Ramos (cell line): ENCODE measurements around the gene HDHD3.
"Not testable (repeated sequence)": the region's sequence is repeated elsewhere in the genome, so short reads cannot be mapped to it uniquely, and the experiment has no call there.

ENCODE experiments used
- in situ Hi-C: fragments of 300-500 bp; cut with MboI; formaldehyde crosslinking; loops from one replicate; pipeline ENCODE4 v1.14.3; 2022; ENCODE audit warnings: low sequenced_read_pairs; ENCODE audit not compliant: unreplicated experiment

Gene HDHD3

DNA sequence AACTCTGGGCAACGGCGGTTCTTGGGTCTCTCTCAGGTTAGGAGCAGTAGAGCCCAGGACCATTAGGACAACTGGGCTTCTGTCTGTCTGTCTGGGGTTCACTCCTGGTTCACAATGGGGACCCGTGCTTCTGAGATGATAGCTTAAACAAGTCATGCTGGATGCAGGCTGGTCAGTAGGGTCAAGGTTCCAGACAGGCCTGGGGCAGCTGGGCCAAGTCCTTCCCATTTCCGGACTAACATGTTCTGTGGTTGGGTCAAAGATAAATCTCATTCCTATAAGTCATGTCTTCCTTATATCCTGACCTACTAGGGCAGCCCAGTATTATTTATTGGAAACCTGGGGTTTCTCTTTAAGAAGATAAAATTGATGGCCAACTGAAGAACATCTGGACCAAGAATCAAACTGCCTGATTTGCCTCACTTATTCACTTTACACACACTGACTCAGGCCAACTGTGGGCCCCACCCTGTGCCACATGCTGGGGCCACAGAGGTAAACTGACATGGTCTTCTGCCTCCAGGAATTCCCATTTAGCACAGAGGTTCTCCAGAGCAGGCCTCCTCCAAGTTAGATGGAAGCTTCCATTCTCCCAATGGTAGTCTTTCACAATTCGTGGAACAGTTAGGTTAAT is 8.3 kb downstream of the HDHD3 start:
- in situ Hi-C loops = no loop called here

DNA sequence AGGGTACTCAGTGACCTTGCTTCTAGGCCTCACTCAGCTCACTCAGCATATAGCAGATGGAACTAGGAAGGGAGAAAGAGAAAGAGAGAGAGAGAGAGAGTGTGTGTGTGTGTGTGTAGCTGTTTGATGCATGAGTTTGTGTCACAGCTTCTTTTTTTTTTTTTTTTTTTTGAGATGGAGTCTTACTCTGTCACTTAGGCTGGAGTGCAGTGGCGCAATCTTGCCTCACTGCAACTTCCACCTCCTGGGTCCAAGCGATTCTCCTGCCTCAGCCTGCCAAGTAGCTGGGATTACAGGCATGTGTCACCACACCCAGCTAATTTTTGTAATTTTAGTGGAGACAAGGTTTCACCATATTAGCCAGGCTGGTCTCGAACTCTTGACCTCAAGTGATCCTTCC is 11.1 kb downstream of the HDHD3 start:
- in situ Hi-C loops = not testable (repeated sequence)

DNA sequence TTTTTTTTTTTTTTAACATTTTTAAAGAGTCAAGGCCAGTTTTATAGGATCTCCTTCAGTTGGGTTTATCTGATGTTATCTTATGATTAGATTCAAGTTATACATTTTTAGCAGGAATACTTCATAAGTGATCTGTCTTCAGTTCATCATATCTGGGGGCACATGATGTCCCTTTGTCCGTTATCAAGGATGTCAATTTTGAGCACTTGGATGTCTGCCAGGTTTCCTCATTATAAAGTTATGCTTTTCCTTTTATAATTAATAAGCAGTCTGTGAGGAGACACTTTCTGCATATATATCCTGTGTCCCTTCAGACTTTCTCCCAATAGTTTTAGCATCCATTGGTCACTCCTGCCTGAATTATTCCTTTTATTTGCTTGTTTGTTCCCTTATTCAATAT is 11.8 kb downstream of the HDHD3 start:
- in situ Hi-C loops = no loop called here

DNA sequence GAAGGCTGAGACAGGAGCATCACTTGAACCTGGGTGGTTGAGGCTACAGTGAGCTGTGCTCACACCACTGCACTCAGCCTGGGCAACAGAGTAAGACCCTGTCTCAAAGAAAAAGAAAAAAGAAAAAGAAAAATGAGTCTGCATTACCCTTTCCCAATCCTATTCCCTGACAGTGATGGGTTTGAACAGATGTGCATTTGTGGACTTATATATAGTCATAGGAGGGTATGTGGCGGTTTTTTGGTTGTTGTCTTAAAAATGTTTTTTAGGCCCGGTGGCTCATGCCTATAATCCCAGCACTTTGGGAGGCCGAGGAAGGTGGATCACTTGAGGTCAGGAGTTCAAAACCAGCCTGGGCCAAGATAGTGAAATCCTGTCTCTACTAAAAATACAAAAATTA is 13.4 kb downstream of the HDHD3 start:
- in situ Hi-C loops = no loop called here

DNA sequence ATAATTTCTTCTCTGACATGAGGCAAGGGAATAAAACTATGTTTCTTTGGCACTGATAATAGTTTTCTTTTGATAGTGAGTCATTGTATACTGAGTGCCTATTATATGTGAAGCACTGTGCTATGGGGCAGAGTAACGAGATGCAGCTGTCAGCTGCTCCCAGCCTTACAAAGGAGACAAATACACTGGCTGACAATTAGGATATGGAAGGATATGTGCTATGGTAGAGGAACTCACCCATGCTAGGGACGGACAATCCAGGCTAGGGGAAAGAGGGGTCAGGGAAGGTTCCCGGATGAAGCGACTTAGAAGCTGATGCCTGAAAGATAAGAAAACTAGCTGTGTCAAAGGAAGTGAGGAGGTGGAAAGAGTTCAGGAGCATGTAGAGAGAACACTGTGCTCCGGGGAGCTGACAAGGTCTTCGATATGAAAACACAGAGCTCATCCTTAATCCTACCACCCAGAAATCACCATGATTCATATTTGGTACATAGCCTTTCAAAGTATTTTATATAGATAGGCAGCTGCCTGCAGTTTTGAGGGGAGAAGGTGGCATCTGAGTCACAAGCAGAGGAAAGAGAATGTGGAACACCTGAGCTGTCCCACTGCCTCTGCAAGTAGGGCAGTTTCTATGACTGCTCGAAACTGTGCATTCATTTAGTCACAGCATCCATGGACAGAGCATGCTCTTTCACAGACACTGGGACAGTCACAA is 15.3 kb downstream of the HDHD3 start:
- in situ Hi-C loops = no loop called here

DNA sequence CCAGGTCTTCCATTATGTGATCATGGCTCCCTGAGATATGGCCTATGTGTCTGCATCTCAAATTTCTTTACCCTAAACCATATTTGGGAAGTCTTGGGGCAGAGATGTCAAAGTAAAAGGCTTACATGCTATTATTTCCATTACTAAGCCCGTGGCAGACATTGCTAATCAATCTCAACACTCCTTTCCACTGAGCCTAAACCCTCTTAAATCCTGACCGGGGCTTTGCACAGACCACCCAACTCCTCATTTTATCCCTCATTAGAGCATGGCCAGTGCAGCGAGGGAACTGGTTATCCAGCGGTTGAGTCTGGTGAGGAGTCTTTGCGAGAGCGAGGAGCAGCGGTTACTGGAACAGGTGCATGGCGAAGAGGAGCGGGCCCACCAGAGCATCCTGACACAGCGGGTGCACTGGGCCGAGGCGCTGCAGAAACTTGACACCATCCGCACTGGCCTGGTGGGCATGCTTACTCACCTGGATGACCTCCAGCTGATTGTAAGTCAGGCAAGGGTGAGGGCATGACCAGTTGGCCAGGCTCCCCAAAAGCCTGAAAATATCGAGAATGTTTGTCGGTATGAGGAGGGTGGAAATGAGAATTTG is 16.4 kb downstream of the HDHD3 start:
- in situ Hi-C loops = no loop called here

DNA sequence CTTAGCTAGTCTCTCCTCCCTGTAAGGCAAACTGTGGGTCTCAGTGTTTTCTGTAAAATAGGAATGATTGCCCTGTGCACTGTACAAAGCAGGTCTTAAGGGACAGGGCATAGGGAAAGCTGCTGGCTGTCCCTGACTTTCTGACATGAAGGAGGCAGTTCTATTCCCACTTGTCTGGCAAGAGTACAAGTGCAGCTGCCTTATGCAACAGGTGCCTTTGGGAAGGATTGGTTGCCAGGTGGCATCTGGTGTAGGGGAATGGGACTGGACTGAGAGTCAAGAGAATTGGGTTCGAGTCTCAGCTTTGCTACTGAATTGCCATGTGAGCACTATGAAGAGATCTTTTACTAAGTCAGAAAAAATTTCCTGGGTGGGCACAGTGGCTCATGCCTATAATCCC is 17.4 kb downstream of the HDHD3 start:
- in situ Hi-C loops = no loop called here

DNA sequence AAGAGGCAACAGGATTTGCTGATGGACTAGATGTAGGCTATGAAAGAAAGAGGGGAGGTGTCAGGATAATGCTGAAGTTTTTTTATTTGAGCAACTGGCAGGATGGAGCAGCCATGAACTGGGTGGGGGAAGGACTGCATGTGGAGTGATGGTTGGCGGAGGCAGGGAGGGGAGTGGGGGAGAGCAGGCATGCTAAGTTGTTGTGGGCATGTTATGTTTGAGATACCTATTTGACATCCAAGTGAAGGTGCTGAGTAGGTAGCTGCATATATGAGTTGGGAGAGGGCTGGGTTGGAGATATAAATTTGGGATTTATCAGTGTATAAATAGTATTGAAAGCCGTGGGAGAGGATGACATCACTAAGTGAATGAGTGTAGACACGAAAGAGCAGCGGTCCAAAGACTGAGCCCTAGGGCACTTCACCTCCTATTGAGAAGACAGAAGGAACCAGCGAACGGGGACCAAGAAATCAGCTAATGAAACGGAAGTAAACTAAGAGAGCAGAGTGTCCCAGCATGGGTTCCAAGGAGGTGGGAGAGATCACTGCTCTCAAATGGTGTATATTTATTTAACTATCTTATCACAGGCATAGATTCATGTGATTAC is 20.0 kb downstream of the HDHD3 start:
- in situ Hi-C loops = no loop called here

DNA sequence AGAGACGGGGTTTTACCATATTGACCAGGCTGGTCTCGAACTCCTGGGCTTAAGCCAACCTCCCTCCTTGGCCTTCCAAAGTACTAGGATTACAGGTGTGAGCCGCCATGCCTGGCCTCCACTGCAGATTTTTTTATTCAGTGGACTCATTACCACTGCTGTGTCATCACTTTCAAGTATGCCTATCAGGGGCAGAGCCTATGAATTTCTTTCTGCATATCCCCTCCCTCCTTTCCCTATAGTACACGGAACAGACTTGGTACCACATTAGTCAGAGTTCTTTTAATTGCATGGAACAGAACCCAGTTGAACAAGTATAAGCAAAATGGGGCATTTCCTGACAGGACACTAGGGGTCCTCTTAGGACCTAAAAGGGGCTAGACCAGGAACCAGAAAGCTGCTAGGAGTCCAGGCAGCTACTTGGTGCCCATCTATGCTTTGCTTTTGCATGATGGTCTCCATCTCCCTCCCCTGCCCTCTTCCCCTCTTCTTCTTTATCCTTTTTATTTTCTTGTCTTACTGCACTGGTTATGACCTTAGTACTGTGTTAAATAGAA is 21.7 kb downstream of the HDHD3 start:
- in situ Hi-C loops = no loop called here

DNA sequence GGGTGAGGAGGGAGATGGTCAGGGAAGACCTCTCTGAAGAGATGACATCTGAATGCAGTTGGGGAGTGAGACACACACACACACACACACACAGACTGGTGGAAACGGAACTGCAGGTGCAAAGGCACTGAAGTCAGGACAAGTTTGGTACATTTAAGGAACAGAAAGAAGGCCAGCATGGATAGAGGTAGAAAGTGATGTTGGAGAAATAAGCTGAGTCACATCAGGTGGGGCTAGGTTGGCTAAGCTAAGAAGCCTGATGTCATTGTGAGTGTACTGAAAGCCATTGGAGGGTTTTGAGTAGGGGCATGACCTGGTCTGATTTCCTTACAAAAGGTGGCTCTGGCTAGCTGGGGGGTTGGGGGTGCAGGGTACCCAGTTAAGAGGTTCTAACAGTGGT is 24.4 kb downstream of the HDHD3 start:
- in situ Hi-C loops = no loop called here

DNA sequence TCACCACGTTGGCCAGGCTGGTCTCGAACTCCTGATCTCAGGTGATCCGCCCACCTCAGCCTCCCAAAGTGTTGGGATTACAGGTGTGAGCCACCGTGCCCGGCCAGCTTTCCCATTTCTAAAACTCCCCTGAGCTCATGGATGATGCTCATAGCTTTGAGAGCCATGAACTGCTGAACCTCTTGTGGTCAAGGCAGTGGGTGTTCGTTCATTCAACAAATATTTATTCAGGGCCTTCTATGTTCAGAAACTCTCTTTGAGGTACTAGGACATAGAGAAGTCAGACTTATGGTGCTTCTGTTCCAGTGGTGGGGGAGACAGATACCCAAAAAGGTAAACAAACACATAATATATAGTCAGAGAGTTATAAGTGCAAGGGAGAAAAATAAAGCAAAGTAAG is 24.8 kb downstream of the HDHD3 start:
- in situ Hi-C loops = no loop called here

DNA sequence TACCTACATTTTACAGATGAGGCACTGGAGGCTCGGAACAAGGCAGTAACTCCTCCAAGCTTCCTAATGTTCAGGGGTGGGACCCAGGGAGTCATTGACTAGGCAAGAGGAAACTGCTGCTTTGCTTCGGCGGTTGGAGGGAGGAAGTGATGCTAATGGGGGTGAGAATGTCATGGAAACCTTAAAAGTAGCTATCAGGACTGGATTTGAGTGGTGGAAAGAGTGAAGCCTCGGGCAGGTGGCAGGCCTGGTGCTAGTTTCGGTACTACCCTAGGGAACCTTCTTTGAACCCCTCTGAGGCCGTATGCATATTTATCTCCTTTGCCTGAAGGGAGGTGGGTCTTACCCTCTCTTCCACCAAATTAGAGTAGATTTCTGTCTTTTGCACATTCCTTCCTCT is 25.8 kb downstream of the HDHD3 start:
- in situ Hi-C loops = no loop called here

DNA sequence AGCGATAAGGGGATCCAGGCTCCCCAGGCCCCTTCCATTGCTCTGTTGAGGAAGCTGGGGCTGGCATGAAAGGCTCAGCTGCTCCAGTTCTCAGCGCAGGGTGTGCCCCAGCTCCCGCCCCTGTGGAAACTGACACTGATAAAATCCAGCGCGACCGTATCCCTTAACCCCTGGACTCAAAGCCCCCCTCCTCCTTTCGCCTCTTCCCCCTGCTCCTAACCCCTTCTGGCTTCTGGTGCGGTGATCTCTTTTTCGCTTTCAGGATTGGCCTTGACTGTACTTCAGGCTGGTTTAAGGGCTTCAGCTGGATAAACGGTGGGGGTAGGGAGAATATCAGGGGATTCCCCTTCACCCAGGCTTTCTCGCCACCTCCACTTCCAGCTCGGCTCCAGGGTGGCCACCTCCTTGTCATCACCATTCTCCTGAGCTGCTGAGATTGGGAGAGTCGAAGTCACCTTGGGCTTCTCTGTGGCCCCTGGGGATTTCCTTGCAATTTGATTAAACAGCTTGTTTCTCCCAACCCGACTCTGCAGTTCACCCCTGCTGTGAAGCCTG is 26.6 kb downstream of the HDHD3 start:
- in situ Hi-C loops = no loop called here

DNA sequence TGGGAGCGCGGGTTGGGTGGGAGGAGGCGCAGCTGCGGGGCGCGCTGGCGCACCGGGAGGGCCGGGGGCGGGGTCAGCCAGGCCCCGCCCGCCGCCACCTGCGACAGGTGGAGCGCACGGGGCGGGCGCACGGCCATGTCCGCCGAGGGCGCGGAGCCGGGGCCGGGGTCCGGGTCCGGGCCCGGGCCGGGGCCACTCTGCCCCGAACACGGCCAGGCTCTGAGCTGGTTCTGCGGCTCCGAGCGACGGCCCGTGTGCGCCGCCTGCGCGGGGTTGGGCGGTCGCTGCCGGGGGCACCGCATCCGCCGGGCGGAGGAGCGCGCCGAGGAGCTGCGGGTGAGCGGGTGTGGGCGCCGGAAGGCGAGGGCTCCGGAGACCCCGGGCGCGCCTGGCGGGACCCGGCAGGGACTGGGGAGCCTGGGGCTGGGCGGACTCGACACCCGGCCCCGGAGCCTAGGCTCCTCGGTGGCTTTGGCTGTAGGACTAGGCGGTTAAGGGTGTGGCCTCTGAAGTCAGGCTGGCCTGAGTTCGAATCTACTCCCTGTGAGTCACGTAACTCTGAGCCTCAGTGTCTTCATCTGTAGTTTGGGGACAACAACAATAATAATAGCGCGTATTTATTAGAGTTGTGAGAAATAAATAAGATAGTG is 27.2 kb downstream of the HDHD3 start, which contains the start of gene BSPRY:
TSS of gene BSPRY (plus strand) at position 97 of the 650 bp plus-strand sequence. CDS start at position 136, 39 bp downstream.
- in situ Hi-C loops = no loop called here

DNA sequence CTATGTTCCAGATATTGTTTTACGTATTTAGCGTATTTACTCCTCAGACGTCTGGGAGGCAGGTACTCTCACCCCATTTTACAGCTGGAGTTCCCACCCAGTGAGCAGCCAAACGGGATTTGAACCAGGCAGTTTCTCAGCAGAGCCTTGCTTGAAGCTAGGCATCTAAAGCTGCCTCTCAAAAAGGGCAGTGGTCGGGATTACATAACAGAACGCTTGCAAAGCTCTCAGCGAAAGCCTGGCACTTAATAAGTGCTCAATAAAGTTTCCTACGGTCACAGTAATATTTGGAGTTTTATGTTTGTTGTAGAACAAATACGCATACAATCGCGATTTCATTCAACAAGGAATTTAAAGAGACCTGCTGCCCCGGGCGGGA is 27.7 kb downstream of the HDHD3 start:
- in situ Hi-C loops = no loop called here

DNA sequence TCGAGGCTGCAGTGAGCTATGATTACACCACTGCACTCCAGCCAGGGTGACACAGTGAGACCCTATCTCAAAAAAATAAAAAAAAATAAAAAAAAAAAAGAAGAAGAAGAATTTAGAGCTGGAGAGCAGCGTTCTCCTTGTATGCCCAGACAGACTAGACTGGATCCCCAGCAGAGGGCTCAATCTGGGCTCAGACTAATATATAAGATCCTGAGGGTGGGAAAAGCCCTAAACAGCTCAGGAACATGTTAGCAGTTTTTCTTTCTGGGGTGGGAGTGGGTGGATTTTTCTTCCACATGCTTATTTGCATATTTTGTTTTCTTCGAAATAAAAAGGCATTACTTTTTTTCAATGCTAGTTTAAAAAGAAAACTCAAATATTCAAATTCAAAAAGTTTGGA is 28.3 kb downstream of the HDHD3 start:
- in situ Hi-C loops = no loop called here

DNA sequence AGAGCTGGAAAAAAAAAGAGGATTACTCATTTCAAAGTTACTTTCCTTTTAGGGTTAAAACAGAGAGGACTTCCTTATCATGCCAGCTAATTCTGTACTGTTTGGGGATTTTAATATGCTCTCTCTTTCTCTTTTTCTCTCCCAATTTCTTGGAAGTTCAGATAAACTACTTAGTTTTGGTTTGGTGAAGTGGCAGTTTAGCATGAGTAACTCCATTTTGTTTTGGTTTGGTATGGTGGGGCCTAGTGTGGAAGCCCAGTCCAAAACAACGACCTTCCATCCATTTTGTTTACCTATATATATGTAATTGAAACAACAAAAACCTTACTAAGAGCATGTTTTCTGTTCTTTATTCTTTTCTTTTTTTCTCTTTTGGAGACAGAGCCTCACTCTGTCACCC is 31.1 kb downstream of the HDHD3 start:
- in situ Hi-C loops = no loop called here

DNA sequence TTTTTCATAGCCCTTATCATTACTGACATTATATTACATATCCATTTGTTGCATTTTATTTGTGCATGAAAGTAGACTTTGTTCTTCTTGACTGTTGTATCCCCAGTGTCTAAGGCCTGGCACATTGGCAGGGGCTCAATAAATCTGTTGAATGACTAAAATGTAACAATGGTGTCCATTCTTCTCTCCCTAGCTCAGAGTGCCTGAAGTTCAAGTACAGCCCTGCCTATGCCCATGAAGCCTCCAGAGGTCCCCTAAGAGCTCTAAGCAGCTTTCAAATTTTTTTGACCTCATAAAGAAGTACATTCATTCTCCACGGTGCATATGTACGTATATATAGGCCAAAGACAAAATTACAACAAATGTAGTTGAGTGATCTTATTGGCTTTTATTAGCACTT is 31.6 kb downstream of the HDHD3 start:
- in situ Hi-C loops = no loop called here

DNA sequence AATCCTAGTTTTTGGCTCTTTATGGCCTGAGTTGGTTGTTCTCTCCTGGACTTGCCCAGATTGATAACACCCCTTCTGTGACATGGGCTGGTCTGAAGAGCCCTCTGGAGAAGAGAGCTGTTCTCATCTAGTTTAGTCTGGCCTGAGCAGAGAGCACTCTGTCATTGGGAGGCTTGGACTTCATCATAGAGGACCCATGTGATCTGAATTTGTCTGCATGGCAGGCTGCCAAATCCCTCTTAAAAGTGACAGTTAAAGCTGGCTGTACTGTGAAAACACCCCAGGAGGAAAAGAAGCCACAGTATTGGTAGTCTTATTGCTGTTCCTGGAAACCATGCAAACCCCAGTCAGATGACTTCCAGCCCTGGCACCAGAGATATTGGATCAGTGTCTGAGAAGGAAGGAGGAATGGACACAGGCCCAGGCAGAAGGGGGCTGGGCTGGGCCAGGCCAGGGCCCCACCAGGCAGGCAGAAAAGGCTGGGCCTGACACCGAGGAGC is 33.0 kb downstream of the HDHD3 start:
- in situ Hi-C loops = no loop called here
